Activated T-cell treated with anti-CD3 and anti-CD28 coated beads for 4 hours (primary cell): ENCODE data around the gene GPR143.
"Not testable (repeated sequence)": the region's sequence is repeated elsewhere in the genome, so short reads cannot be mapped to it uniquely, and the experiment has no call there.

Experiments
- DNase-seq: peaks from one replicate; pipeline ENCODE4 v3.0.0-alpha.2; 2020

Gene GPR143

DNA sequence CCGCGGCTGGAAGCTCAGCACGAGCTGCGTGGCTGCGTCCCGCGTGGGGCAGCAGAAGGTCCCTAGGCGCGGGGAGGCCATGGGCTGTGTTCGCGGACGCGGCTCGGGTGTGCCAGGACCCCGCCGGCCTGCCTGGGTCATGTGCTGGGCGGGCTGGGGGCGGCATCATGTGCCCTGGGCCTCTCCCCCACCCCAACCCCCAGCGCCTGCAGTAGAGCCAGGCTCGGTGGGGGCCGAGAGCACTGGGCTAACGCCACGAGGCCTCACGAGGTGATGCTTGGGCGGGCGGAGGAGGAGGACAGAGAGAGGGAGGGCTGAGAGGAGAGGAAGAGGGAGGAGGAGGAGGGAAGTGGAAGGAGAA is at the start of gene GPR143:
TSS of gene GPR143 (minus strand) at position 111 of the 361 bp plus-strand sequence. CDS start at position 81, 30 bp downstream.
- DNase-seq = no peak

DNA sequence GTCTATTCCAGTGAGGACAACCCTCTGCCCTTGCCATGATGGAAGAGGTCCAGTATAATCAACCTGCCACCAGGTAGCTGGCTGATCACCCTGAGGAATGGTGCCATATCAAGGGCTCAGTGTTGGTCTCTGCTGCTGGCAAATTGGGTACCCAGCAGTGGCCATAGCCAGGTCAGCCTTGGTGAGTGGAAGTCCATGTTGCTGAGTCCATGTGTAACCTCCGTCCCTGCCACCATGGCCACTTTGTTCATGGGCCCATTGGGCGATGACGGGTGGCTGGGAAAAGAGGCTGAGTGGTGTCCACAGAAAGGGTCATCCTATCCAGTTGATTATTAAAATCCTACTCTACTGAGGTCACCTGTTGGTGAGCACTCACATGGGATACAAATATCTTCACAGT is 45.4 kb upstream of the GPR143 start:
- not testable (repeated sequence) for DNase-seq

DNA sequence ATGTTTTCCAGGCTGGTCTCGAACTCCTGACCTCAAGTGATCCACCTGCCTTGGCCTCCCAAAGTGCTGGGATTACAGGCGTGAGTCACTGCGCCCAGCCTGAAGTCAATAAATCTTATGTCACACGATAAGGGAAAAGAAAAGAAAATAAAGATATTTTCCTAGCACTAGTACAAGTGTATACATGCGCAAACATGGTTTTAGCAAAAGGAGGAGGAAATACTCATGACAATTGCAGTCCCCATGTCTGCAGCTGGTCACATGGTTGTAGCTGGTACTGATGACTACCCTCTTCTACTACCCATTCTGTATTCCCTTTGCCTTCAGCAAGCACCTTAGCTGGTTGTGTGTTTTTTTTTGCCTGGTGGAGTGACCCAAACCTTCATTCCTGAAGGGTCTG is 44.2 kb upstream of the GPR143 start:
- DNase-seq = not testable (repeated sequence)

DNA sequence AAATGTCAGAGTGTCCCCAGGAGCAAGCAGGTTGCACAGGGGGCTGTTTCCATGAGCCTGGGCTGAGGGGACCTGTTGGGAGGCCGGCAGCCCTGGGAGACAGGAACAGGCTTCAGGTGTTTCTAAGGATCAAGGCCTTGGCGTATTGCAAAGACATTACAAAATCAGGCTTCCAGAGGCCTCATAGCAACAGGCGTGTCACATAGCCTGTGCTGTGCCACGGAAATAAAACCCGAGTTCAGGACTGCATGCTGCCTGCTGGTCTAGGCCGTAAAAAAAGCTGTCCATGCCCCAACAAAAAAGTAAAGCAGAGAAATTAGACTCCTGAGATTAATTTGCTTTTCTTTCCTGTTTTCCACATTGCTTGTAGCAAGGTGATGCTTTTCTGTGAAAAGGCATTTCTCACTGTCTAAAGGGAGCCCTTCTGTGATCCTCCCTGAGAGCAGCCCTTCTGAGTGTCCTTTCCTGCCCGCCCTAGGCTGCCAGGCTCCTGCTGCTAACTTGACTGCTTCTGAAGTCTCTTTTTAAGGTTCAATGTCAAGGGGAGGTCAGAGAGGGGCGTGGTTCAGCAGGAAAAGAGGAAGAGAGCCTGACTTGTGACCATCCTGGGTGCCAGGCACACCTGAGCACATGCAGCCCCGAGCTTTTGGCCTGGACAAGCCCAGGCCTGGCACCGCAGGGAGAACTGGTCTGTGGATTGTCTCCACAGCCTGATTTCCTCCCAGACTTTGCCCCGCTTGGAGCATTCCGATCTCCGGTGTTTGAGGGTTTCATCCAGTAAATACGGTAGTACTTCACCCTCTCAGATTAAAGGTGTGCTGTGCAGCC is 41.9 kb upstream of the GPR143 start:
- DNase-seq = no peak

DNA sequence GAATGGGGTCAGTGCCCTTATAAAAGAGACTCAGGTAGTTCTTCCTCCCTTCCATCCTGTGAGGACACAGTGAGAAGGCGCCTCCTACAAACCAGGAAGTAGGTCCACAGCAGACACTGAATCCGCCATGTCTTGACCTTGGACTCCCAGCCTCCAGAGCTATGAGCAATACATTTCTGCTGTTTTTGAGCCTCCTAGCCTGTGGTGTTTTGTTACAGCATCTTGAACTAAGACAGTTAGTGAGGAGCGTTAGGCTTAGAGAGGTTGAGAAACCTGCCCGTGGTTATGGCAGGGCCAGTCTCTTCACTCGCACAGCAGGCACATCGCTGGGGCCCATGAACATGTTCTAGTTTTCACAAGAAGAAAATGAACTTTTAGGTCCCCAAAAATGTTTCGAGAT is 40.3 kb upstream of the GPR143 start:
- no peak for DNase-seq

DNA sequence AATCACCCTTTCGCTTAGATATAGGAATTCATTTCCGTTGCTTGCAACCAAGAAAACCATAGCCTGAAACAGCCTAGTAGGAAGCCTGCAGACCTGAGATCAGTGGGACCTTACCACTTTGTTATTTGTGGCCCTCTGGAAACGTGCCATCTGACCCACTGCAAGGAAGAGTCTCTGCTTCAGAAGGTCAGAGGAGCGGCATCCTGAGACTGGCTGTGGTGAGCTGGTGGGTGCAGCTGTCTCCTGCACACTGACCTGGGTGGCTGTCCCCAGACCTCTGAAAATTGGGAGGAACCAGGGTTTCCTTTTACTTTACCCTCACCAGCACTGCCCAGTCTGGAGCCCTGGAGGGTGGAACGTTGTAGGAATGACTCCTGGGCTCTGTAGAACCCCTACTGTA is 38.8 kb upstream of the GPR143 start:
- DNase-seq = no peak

DNA sequence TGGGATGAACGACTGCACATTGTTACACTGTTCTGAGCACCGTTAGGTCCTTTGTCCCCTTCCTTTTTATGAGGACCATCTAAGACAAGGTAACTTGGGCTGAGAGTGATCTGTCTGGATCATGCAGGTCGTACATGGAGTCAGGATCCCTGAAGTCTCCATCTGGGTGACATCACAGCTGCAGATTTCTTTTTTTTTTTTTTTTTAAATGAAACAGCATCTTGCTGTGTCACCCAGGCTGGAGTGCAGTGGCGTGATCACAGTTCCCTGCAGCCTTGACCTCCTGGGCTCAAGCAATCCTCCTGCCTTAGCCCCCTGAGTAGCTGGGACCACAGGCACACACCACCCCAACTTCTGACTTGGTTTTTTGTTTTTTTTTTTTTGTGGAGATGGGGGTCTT is 37.1 kb upstream of the GPR143 start:
- DNase-seq = no peak

DNA sequence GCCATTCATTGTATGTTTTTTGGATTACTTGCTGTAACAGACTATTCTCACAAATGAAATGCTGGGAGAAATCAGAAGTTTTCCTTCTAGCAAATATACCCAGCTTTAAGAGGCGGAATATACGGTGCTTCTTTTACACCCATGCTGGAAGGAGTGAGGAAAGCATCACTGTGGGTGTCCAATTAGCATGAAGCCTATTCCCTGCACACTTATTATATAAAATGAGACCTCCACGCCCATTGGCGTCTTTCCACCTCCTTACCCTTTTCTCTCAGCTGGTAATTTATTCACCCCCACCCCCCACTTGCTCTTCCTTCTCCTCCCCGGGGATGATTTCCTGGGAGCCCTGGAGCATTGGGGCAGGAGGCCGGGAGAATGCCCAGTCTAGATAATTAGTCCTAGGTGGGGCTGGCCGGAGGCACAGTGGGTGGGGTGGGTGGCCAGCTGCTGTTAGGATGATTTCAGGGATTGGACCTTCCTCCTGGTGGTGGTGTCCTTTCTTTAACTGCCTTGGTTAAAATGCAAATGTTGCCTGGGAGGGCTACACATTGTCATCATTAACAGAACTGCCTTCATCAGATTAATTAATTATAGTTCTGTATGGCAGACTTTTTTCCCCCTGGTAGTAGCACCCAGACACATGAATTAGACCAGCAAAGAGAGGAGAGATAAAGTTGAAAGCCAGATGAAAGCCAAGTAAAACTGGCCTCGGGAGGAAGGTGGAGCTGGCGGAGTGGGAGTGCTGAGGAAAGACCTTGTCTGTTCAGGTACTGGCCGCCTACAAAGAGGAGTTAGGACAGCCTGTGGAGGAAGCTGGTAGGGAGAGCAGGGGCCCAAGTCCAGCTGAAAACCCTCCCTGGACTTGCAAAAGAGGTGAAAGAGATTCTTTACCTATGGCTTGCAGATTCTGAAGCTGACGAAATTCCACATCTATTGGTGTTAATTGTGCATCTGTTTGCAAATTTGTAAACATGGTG is 32.0 kb upstream of the GPR143 start:
- DNase-seq = no peak

DNA sequence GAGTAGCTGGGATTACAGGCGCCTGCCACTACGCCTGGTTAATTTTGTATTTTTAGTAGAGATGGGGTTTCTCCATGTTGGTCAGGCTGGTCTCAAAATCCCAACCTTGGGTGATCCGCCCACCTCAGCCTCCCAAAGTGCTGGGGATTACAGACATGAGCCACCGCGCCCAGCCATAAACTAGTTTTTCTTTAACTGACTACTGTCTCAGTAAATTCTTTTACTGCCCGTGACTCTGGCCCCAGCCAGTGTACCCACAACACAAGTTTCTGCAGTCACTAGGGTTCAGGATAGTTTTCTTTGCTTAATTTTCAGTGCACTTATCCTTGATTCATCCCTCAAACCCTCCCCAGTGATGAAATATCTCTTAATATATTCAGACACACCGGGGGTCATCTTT is 28.8 kb upstream of the GPR143 start:
- DNase-seq = no peak

DNA sequence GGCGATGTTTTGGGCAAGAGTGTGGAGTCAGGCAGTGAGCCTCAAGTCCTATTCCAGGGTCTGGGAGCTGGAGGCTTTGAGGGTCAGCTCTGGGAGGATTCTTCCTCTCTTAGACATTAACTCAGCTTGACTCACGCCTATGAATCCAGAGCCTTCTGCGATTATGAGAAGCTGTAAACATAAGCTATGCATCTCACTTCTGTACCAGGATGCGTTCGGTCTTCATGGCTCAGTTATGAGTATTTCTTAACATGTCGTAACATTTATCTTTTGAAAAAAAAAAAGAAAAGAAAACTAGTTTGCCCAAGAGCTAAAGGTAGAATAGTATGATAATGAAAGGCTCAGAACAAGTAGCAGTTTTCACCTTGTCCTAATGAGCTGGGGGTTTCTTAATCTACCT is 25.2 kb upstream of the GPR143 start:
- no peak for DNase-seq

DNA sequence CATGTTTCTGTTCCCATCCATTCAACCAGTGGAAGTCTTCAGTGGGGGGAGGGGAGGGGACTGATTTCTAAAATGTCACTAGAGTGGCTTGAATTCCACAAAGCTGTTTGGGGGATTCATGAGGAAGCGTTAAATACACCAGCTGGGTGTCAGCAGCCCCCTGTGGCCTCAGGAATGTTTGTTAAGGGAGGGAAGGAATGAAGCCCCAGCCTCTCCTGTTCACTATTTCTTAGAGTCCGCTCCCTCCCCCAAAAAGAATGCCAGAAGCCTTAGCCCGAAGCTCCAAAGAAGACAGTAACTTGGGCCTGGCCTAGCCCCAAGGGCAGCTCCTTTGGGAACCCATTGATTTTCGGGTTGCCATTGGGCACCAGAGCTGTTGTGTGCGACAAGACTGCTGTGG is 23.9 kb upstream of the GPR143 start:
- DNase-seq = no peak

DNA sequence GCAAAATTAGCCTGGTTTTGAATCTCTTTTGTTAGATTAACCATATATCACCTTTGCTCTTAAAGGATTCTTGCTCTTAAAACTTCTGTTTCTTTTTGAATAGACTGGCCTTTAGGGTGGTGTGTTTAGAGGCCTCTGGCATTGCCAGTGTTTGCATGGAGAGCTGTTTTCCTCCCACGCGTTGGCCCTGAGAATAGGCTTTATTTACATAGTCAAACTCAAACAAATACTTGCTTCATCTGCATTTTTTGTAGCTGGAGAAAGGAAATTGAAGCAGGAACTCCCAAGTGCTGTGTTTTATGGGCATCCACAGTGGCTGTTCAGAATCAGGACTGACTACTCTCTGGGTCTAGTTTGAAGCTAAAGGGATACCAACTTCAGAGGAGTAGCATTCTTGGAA is 23.3 kb upstream of the GPR143 start:
- DNase-seq = no peak

DNA sequence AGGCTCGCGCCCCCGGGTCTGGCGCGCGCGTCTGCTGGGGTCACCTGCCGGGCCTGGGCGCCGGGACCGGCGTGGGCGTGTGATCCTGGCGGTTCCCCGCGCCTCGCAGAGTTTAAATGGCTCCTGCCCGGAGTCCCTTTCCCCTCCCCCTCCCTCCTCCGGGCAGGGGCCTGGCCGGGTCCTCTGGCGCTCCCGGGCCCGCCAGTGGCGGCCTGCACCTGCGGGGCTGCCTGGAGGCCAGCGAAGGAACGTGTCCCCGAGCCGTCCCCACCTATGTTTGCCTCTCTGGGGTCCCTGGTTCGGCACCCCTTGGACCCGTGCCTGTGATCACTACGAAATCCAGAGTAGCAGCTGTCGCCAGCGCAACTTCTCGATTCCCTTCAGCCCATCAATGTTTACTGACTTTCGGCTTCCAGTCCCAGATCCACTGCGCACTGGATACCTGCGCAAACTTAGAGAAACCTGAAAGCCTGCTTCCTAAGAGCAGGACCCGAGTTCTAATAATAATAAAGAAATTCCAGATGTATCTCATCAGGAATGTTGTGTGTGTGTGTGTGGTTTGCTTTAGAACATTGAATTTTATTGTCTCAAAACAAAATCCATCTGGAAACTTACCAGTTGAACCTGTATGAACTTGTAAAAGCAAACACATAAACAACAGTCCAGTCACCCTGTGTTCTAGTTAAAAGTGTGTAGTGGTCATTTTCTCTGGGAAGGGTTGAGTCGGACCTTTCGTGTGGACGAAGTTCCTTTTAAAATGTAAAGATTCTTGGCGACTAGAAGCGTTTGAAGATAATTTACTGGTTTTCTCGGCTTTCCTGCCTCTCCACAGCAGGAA is 21.4 kb upstream of the GPR143 start:
- DNase-seq = no peak

DNA sequence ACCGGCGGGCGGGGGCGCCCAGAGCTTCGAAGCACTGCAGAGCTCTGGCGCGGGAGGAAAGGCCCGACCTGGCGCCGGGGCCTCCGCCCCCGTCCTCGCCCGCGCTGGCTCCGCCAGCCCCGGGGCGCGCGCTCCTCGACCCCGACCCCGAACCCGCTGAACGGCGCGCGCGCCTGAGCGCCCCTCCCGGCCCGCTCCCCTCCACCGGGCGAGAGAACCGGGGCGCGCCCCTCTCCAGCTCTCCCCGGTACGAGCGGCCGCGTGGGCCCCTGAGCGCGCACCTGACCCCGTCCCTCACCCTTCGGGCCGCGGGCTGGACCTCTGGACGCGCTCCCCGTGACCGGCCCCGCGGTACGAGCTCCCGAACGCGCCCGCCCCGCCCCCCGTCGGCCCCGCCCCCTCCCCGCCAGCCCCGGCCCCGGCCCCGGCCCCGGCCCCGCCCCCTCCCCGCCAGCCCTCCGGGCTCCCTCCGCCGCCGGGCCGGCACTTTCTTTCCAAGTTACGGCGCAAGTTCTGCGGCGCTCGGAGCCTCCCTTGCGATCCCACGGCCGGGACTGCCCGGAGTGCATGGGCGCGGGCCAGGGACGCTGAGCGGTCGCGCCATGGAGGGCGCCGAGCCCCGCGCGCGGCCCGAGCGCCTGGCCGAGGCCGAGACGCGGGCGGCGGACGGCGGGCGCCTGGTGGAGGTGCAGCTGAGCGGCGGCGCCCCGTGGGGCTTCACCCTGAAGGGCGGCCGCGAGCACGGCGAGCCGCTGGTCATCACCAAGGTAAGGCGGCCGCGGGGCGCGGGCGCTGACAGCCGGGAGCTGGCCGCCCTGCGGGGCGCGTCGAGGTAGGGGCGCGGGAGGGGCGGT is 20.5 kb upstream of the GPR143 start, which contains the start of gene SHROOM2:
TSS of gene SHROOM2 (plus strand) at position 486 of the 854 bp plus-strand sequence. CDS start at position 603, 117 bp downstream.
- no peak for DNase-seq

DNA sequence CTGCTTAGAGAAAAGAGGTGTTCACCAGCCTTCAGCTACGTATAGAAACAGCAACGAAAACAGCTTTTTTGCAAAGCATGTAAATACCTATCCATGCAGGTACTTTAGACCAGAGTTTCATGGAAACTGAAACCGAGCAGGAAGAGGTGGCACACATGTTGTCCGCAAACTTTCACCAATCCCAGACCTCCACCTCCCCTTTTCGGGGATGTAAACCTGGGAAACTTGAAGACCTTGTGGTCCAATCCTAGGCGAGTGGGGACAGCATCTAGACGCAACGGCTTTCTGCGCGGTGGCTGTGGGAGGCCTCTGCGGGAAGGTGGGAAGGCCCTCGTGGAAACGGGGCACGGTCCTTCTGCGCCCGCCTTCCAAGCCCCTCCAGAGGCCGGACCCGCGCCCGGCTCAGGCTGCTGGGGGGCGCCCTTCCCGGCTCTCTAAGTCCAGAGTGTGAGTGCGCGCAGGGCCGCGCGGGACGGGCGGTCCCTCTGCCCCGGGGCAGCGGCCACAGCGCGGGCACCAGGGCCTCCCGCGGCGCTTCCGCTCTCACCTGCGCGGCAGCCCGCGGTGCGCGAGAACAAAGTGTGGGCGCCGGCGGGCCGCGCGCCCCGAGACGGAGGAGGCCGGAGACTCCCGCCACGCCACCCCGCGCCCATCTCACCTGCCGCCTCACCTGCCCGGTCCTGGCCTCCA is 19.8 kb upstream of the GPR143 start:
- DNase-seq = no peak

DNA sequence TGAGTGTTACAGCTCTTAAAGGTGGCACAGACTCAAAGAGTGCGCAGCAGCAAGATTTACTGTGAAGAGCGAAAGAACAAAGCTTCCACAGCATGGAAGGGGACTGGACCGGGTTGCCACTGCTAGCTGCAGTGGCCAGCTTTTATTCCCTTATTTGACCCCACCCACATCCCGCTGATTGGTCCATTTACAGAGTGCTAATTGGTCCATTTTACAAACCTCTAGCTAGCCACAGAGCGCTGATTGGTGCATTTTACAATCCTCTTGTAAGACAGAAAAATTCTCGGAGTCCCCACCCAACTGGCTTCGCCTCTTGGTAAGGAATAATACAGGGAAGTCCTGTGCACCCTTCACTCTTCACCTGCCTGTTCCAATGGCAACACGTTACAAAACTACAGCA is 18.7 kb upstream of the GPR143 start:
- DNase-seq = no peak

DNA sequence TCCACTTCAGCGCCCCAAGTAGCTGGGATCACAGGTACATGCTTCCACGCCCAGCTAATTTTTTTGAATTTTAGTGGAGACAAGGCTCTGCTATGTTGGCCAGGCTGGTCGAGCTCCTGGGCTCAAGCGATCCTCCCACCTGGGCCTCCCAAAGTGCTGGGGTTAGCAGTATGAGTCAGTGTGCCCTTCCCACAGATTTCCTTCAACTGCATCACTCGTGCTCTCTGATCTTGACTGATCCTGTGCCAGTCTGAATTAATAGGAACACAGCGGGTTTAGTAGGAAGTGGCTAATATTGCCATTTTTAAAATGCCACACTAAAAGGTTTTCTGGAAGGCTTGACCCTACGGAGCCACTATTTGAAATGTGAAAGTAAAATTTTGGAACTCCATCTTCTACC is 16.3 kb upstream of the GPR143 start:
- no peak for DNase-seq

DNA sequence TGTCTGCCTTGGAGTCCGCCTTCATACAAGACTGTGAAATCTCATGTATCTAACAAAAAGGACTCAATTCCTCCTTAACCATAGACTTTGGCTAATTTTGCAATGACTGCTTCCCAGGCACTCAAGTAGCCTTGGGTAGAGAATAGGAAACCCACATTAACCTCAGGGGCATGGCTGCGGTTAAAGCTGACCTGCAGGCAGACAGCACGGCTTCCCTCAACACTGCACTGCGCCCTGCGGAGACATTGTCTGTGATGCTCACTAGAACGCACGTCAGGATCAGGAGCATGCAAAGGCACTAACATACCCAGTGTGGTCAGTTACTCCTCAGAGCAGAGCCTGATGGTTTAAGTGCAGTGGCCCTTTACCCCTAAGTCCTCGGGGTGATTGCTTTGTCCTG is 10.3 kb upstream of the GPR143 start:
- DNase-seq = no peak

DNA sequence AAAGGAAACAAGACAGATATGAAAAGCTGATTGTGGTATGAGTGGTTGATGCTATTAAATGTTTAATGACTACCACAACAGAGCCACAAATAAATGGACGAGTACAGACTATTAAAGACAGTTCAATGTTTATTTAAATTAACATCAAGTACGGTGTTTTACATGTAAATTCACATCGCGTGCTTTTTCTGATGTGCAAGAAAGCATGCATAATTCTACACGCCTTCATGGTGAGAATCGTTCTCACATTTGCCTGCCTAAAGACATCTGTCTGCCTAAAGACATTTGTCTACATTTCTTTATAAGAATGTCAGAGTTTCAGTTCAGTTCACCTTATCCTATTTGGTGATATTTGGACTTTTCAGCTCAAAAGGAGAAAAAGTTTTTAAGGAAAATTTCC is 7.3 kb upstream of the GPR143 start:
- no peak for DNase-seq

DNA sequence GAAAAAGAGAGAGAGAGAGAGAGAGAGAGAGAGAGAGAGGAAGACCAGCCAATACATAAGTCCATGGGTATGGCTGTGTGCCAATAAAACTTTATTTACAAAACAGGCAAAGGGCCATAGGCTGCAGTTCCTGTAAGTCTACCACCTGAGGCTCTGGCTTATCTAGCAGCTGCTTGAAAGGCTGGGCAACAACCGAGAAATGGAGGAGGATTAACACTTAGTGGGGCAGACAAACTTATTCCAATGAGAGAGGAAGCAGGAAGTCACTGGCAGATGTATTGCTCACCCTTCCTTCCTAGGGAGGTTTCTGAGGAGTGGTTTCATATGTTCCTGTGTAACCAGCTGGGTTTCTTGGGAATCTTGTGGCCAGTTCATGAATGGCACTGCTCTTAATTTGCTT is 4.7 kb upstream of the GPR143 start:
- DNase-seq = no peak

DNA sequence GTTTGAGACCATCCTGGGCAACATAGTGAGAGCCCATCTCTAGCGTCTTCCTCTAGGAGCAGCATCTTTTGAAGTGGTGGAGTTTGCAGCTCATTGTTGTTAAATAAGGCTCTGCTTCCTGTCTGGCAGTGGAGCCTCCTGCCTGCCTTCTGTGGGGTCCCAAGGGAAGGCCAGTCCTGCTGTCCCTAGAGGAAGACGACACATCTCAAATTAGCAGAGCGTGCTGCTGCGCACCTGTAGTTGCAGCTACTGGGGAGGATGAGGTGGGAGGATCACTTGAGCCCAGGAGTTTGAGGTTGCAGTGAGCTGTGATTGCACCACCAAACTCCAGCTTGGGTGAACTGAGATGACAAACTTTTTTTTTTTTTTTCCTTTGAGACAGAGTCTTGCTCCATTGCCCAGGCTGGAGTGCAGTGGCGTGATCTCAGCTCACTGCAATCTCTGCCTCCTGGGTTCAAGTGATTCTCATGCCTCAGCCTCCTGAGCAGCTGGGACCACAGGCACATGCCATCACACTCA is 2.7 kb upstream of the GPR143 start:
- not testable (repeated sequence) for DNase-seq
